CD4-positive, alpha-beta memory T cell (primary cell): ENCODE results near the gene GYG2. TPM values are rescaled to one million over a fixed set of nuclear protein-coding genes. Genes with fewer than 3 reads are reported as not detected.

ENCODE experiments used
- CTCF ChIA-PET: fragments of 350-600 bp; sonication (Branson Sonifier 250); formaldehyde crosslinking; loops from one replicate; lab custom pipeline; 2021; ENCODE audit warnings: inconsistent platforms; ENCODE audit not compliant: partially characterized antibody; lab: Charles Lee
- POLR2A ChIA-PET: fragments of 350-600 bp; sonication (Branson Sonifier 250); formaldehyde crosslinking; loops from one replicate; lab custom pipeline; 2021; ENCODE audit not compliant: partially characterized antibody; lab: Charles Lee
- DNase-seq, 5 donors: peaks; one replicate each; pipeline versions ENCODE4 v3.0.0 to v3.0.0-alpha.2; 2020 to 2022; ENCODE audit warnings: mixed read lengths in 1 of 5
- H3K27ac ChIP-seq: one replicate; pipeline ENCODE4 v1.7.0; 2013; ENCODE audit warnings: low read depth, low read length
- H3K27me3 ChIP-seq: 2 replicates; pipeline ENCODE4 v1.7.0; 2013; ENCODE audit warnings: mild to moderate bottlenecking, low read length, moderate library complexity; ENCODE audit not compliant: insufficient read depth
- H3K36me3 ChIP-seq: 2 replicates; pipeline ENCODE4 v1.7.0; 2013; ENCODE audit warnings: mild to moderate bottlenecking, low read length, moderate library complexity; ENCODE audit not compliant: insufficient read depth
- H3K4me1 ChIP-seq: 2 replicates; pipeline ENCODE4 v1.7.0; 2013; ENCODE audit warnings: mild to moderate bottlenecking, low read length, moderate library complexity; ENCODE audit not compliant: insufficient read depth
- H3K4me3 ChIP-seq, 2 donors: one replicate each; pipeline ENCODE4 v1.7.0; 2013; ENCODE audit warnings: low read length in 2 of 2, mild to moderate bottlenecking in 1 of 2
- H3K9me3 ChIP-seq, 2 donors: one replicate each; pipeline ENCODE4 v1.7.0; 2013; ENCODE audit warnings: low read length in 2 of 2, control low read depth in 1 of 2; ENCODE audit not compliant: control insufficient read depth in 1 of 2
- H3K27ac Mint-ChIP-seq, 7 donors: one replicate each; pipeline ENCODE4 v1.8.0; 2020 to 2021; ENCODE audit warnings: mixed read lengths in 7 of 7, mild to moderate bottlenecking in 6 of 7, inconsistent platforms in 3 of 7, moderate library complexity in 3 of 7
- H3K27me3 Mint-ChIP-seq, 2 donors: one replicate each; pipeline ENCODE4 v1.8.0; 2020 to 2021; ENCODE audit warnings: mixed read lengths in 2 of 2
- H3K36me3 Mint-ChIP-seq, 2 donors: one replicate each; pipeline ENCODE4 v1.8.0; 2020 to 2021; ENCODE audit warnings: mixed read lengths in 2 of 2, inconsistent platforms in 1 of 2, mild to moderate bottlenecking in 1 of 2
- H3K4me1 Mint-ChIP-seq, 4 donors: one replicate each; pipeline ENCODE4 v1.8.0; 2020 to 2021; ENCODE audit warnings: mixed read lengths in 4 of 4, mild to moderate bottlenecking in 1 of 4
- H3K4me3 Mint-ChIP-seq, 8 donors: one replicate each; pipeline ENCODE4 v1.8.0; 2020 to 2021; ENCODE audit warnings: mixed read lengths in 8 of 8, mild to moderate bottlenecking in 7 of 8, moderate library complexity in 6 of 8, inconsistent platforms in 3 of 8
- H3K9me3 Mint-ChIP-seq, 8 donors: one replicate each; pipeline ENCODE4 v1.8.0; 2020 to 2021; ENCODE audit warnings: mixed read lengths in 8 of 8, mild to moderate bottlenecking in 5 of 8, inconsistent platforms in 3 of 8, moderate library complexity in 1 of 8
- intact Hi-C: fragments of 100-400 bp; cut with micrococcal nuclease; formaldehyde crosslinking; loops from one replicate; pipeline ENCODE4 v1.15.1; 2023
- polyA plus RNA-seq, 2 donors: library from polyadenylated mRNA; unstranded; fragments of 300-500 nt; fragmentation: Illumina TruSeq; gene quantifications; one replicate each; pipeline ENCODE4 v1.2.3, GENCODE V29; 2021
- total RNA-seq, 2 experiments: library from RNA; stranded (reverse); gene quantifications; one replicate each; pipeline ENCODE4 v1.2.3, GENCODE V29; 2021

Gene GYG2
- total and polyA plus RNA-seq, 4 experiments from 2014 or later = not detected

- Mint-ChIP-seq H3K9me3 (peaks cover 0 to 7% (median 0%) of the 10 kb centered on the region in 8 donors), H3K27me3 (no peaks in the 10 kb centered on the region)
Observed at GRCh38 chrX:2854918-2855317, 26.2 kb downstream of the GYG2 start.

GRCh38 chrX:2855761-2856160, 27.0 kb downstream of the GYG2 start:
- Mint-ChIP-seq H3K27ac (no peak overlapping the region), H3K4me3 (no peak overlapping the region), H3K9me3 (peaks cover 0 to 7% (median 0%) of the 10 kb centered on the region in 8 donors), H3K36me3 (no peaks in the 10 kb centered on the region), H3K4me1 (no peaks in the 10 kb centered on the region), H3K27me3 (no peaks in the 10 kb centered on the region)
- Histone ChIP-seq H3K9me3 (no peaks in the 10 kb centered on the region), H3K27me3 (no peaks in the 10 kb centered on the region), H3K36me3 (no peaks in the 10 kb centered on the region), H3K27ac (no peak overlapping the region), H3K4me3 (no peak overlapping the region), H3K4me1 (no peaks in the 10 kb centered on the region)
- intact Hi-C loops = no loop called here
- ChIA-PET CTCF (no interaction called here), POLR2A (no interaction called here)
- DNase-seq = no peak

More at GRCh38 chrX:2854918-2855317, 26.2 kb downstream of the GYG2 start:
- Histone ChIP-seq H3K4me1 (no peaks in the 10 kb centered on the region), H3K9me3 (no peaks in the 10 kb centered on the region), H3K36me3 (no peaks in the 10 kb centered on the region), H3K27ac (no peak overlapping the region), H3K27me3 (no peaks in the 10 kb centered on the region), H3K4me3 (no peak overlapping the region)
- no peak for DNase-seq
- H3K4me1 Mint-ChIP-seq = no peaks in the 10 kb centered on the region
- no peak overlapping the region for H3K27ac Mint-ChIP-seq
- no peak overlapping the region for H3K4me3 Mint-ChIP-seq
- intact Hi-C loops = no loop called here
- ChIA-PET POLR2A (no interaction called here), CTCF (no interaction called here)
- H3K36me3 Mint-ChIP-seq = no peaks in the 10 kb centered on the region

- Mint-ChIP-seq H3K27ac (no peak overlapping the region), H3K36me3 (no peaks in the 10 kb centered on the region), H3K4me3 (no peak overlapping the region), H3K9me3 (peaks cover 0 to 7% (median 0%) of the 10 kb centered on the region in 8 donors), H3K4me1 (no peaks in the 10 kb centered on the region), H3K27me3 (peaks cover 0 to 2% of the 10 kb centered on the region in 2 donors)
- Histone ChIP-seq H3K36me3 (no peaks in the 10 kb centered on the region), H3K4me3 (no peak overlapping the region), H3K9me3 (no peaks in the 10 kb centered on the region), H3K4me1 (no peaks in the 10 kb centered on the region), H3K27me3 (no peaks in the 10 kb centered on the region), H3K27ac (no peak overlapping the region)
- ChIA-PET POLR2A (no interaction called here), CTCF (no interaction called here)
- intact Hi-C loops = no loop called here
- DNase-seq = no peak
Observed at GRCh38 chrX:2857566-2857965, 28.8 kb downstream of the GYG2 start.

- Histone ChIP-seq H3K4me1 (no peaks in the 10 kb centered on the region), H3K9me3 (no peaks in the 10 kb centered on the region), H3K27me3 (no peaks in the 10 kb centered on the region), H3K36me3 (no peaks in the 10 kb centered on the region), H3K4me3 (no peak overlapping the region), H3K27ac (no peak overlapping the region)
- ChIA-PET CTCF (no interaction called here), POLR2A (no interaction called here)
- intact Hi-C loops = no loop called here
- Mint-ChIP-seq H3K27ac (no peak overlapping the region), H3K4me3 (no peak overlapping the region), H3K4me1 (no peaks in the 10 kb centered on the region), H3K36me3 (no peaks in the 10 kb centered on the region), H3K9me3 (peaks cover 0 to 3% (median 0%) of the 10 kb centered on the region in 8 donors), H3K27me3 (peaks cover 0 to 4% of the 10 kb centered on the region in 2 donors)
- DNase-seq = no peak
Observed at GRCh38 chrX:2859197-2859797, 30.6 kb downstream of the GYG2 start.

- H3K27ac Mint-ChIP-seq = no peak overlapping the region
- peaks cover 0 to 3% (median 0%) of the 10 kb centered on the region in 8 donors for H3K9me3 Mint-ChIP-seq
- Histone ChIP-seq H3K36me3 (no peaks in the 10 kb centered on the region), H3K27ac (no peak overlapping the region), H3K9me3 (no peaks in the 10 kb centered on the region), H3K27me3 (no peaks in the 10 kb centered on the region), H3K4me1 (no peaks in the 10 kb centered on the region), H3K4me3 (no peak overlapping the region)
- no peak for DNase-seq
- no peaks in the 10 kb centered on the region for H3K4me1 Mint-ChIP-seq
- peak overlapping the region in 1 of 8 donors; percentile 26 for H3K4me3 Mint-ChIP-seq
- peaks cover 0 to 4% of the 10 kb centered on the region in 2 donors for H3K27me3 Mint-ChIP-seq
- no peaks in the 10 kb centered on the region for H3K36me3 Mint-ChIP-seq
- ChIA-PET CTCF (no interaction called here), POLR2A (no interaction called here)
- intact Hi-C loops = no loop called here
Observed at GRCh38 chrX:2862404-2862803, 33.7 kb downstream of the GYG2 start.

GRCh38 chrX:2863646-2864045, 34.9 kb downstream of the GYG2 start:
- DNase-seq = no peak
- intact Hi-C loops = no loop called here
- Mint-ChIP-seq H3K9me3 (peaks cover 0 to 3% (median 0%) of the 10 kb centered on the region in 8 donors), H3K4me1 (no peaks in the 10 kb centered on the region), H3K4me3 (no peak overlapping the region), H3K27me3 (peaks cover 0 to 4% of the 10 kb centered on the region in 2 donors), H3K27ac (no peak overlapping the region), H3K36me3 (no peaks in the 10 kb centered on the region)
- ChIA-PET CTCF (no interaction called here), POLR2A (no interaction called here)
- no peaks in the 10 kb centered on the region for H3K36me3 ChIP-seq
- H3K4me1 ChIP-seq = no peaks in the 10 kb centered on the region
- H3K9me3 ChIP-seq = no peaks in the 10 kb centered on the region
- H3K27ac ChIP-seq = no peak overlapping the region
- H3K4me3 ChIP-seq = no peak overlapping the region
- H3K27me3 ChIP-seq = no peaks in the 10 kb centered on the region

- H3K27ac ChIP-seq = no peak overlapping the region
- Mint-ChIP-seq H3K4me1 (no peaks in the 10 kb centered on the region), H3K9me3 (peaks cover 0 to 17% (median 7%) of the 10 kb centered on the region in 8 donors), H3K4me3 (no peak overlapping the region), H3K27ac (no peak overlapping the region), H3K36me3 (no peaks in the 10 kb centered on the region), H3K27me3 (peaks cover 0 to 2% of the 10 kb centered on the region in 2 donors)
- H3K9me3 ChIP-seq = no peaks in the 10 kb centered on the region
- H3K36me3 ChIP-seq = no peaks in the 10 kb centered on the region
- intact Hi-C loops = no loop called here
- ChIA-PET POLR2A (no interaction called here), CTCF (no interaction called here)
- no peak for DNase-seq
- no peaks in the 10 kb centered on the region for H3K27me3 ChIP-seq
- no peaks in the 10 kb centered on the region for H3K4me1 ChIP-seq
- no peak overlapping the region for H3K4me3 ChIP-seq
Observed at GRCh38 chrX:2867206-2867605, 38.5 kb downstream of the GYG2 start.
